ENCODE measurements around the gene SLC38A2.

DNA sequence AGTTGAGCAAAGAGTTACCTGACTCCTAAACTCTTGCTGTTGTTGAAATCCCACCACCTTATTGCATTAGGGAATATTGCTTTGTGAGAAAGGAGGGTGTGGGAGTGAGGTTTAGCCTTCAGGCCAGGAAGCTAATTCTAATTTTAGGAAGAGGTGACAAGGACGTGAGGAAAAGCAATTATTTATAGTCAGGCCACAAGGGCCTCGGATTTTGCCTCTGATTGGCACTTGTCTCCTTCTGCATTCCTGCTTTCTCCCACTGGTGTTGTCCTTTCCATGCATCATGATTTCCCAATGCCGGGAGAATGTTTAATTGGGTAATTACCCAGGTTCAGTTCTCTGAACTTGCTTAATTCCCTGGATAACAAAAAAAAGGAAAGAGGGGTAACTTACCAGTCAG lies 37.9 kb upstream of the SLC38A2 start:
- TF ChIP-seq POLR2A (IDR thresholded peaks at IDR 0.05; ENCODE audit: low read length) (no peak), GATA1 (IDR thresholded peaks at IDR 0.05; ENCODE audit: low read depth, low read length) (no peak)
